ENCODE results near the gene CITED4.

CITED4 gene

DNA sequence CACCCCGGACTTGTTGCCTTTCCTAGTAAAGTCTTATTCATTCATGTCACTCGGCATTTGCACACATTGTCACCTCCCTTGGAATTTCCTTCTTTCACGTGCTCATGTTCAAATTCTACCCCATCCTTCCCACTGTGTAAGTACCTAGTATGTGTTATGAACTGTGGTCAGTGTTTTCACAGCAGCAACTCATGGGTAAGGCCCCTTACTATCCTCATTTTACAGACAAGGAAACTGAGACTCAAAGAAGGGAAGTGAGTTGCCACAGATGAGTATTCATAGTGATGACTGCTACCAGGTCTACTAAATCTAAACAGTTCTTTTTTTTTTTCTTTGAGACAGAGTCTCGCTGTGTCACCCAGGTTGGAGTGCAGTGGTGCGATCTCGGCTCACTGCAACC, 10.5 kb downstream of the CITED4 start:
- DNase-seq: no peak

GRCh38 chr1:40849801-40850592, 12.2 kb downstream of the CITED4 start:
- DNase-seq: peak; percentile 62 to 73

DNA sequence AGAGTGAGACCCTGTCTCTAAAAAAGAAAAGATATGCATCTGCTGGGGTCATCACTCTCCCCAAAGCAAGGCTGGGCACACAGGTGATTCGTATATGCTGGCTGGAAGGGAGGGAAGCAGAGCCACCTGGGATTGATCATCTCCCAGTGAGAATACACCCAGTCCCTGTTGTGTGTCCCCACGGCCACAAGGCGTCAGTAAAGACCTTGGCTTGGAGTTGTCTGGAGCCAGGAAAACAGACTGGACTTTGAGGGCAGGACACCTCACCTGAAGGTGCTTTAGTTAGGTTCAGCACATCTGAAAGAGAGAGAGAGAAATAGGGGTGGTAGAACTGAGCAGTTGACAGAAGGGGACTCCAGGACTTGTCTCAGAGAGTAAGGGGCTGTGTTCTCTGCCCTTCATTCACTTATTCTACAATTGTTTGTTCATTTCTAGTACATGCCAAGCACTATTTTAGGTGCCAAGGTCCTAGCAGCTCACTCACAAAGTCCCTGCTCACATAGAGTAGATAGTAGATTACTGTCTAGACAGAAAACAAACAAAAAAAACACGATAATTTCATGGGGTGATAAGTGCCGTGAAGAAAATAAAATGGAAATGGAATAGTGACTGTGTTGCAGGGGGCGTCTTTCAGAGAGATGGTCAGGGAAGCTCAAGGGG, 13.5 kb downstream of the CITED4 start:
- DNase-seq: peak; percentile 17 to 74

GRCh38 chr1:40847023-40847745, 15.0 kb downstream of the CITED4 start:
- DNase-seq: no peak

GRCh38 chr1:40845895-40846294, 16.3 kb downstream of the CITED4 start:
- no peak for DNase-seq

- no peak for DNase-seq
Measured at GRCh38 chr1:40844887-40845878, 17.0 kb downstream of the CITED4 start.

DNA sequence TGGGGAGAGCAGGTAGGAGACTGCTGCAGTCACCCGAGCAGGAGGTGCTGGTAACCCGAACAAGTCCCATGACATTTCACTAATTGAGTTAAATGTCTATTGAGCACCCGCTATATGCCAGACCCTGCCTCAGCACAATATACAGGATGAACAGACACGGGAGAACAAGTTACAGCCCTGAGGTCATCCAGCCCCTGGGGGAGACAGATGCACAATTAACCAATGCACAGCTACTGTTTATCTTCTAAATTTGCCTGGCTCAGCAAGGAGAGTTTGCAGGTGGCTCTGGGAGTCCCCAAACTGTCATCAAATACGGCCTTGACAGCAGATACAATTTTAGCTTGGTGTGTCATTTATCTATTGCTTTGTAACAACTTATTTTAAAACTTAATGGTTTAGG, 18.1 kb downstream of the CITED4 start:
- no peak for DNase-seq

GRCh38 chr1:40842691-40843090, 19.5 kb downstream of the CITED4 start:
- no peak for DNase-seq

GRCh38 chr1:40842207-40842606, 20.0 kb downstream of the CITED4 start:
- no peak for DNase-seq

- DNase-seq: no peak
Measured at GRCh38 chr1:40841602-40842001, 20.6 kb downstream of the CITED4 start.

- no peak for DNase-seq
Measured at GRCh38 chr1:40840526-40841323, 21.4 kb downstream of the CITED4 start.

DNA sequence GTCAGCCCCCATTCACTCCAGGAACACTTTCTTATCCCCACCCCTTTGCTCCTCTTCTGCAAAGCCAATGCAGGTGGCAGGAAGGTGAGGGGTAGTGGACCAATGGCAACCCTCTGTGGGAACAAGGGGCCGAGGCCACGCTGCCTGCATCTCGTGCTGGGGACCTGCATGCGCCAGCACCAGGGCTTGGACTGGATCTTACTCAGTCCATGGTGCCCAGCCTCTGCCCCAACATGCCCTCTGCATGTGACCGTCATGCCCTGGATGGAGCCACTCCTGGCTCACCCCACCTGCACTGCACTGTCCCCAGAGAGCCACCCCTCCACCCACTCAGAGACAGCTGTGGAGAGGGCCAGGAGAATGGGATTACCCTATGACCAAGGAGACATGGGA, 22.2 kb downstream of the CITED4 start:
- no peak for DNase-seq

DNA sequence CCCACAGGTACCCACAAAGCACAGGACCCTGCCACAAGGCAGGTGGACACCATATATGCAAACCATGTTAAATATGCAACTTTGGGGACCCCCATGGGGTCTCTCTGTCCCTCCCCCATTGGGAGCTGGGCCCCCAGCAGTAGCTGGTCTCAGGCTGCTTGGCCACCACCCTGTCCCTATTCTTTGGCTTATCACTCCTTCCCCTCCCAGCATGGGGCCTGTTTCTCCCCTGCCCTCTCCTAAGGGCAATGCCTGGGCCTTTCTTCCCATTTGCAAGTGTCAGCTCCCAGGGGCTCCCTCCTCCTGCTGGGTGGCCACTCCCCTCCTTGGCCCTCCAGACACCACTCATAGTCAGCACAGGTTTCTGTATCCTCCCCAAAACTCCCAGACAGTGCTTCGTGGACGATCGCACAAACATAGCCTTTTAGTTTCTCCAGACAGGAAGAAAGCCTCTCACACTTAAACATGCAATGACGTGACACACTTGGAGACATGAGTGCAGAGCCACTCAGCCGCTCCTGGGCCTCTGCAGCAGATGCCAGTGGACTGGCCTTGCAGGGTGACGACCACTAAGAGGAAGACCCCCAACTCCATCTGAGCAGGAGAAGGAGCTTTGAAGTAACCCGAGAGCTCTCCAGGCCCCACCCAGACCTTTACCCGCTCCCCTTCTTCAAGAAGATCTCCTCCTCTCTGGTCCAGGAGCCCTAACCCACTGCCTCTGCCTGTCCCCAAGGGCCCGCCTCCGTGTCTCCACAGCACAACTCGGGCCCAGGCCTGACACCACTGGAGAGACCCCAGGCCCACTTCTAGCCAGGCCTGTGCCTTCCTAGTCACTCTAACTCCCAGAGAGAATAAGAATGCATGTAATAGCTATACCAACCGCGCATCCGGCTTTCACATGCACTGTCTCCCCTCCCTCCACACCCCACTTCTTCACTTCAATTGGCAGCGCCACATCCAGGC, 22.9 kb downstream of the CITED4 start:
- no peak for DNase-seq

DNA sequence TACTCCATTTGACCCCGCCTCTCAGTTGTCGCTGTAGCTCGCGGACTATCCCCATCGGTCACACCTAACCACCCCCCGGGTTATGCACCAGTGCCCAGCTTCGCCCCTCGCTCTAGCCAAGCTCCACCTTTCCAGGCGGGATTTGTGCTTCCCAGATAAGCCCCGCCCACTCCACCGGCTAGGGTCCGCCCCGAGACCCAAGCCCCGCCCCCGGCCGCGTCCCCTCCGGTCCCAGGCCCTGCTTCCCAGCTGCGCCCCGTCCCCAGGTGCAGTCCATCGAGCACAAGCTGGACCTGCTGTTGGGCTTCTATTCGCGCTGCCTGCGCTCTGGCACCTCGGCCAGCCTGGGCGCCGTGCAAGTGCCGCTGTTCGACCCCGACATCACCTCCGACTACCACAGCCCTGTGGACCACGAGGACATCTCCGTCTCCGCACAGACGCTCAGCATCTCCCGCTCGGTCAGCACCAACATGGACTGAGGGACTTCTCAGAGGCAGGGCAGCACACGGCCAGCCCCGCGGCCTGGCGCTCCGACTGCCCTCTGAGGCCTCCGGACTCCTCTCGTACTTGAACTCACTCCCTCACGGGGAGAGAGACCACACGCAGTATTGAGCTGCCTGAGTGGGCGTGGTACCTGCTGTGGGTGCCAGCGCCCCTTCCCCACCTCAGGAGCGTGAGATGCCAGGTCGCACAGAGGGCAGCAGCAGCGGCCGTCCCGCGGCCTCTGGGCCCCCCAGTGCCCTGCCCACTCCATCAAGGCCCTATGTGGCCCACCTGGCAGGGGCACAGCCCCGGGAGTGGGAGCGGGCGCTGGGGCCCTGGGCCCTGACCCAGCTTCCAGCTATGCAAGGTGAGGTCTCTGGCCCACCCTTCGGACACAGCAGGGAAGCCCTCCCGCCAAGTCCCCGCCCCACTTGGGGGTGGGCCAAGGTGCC, 23.9 kb downstream of the CITED4 start:
- no peak for DNase-seq

GRCh38 chr1:40837601-40838000, 24.6 kb downstream of the CITED4 start:
- DNase-seq: no peak

- no peak for DNase-seq
Measured at GRCh38 chr1:40836283-40836682, 25.9 kb downstream of the CITED4 start.

GRCh38 chr1:40834968-40835545, 27.1 kb downstream of the CITED4 start:
- no peak for DNase-seq

- no peak for DNase-seq
Measured at GRCh38 chr1:40833979-40834378, 28.2 kb downstream of the CITED4 start.
